OCI-LY7 (cell line): ENCODE results near the gene MTSS2.

Experiments used
- CTCF ChIP-seq: fragments of 200-600 bp; sonication (generic); conservative IDR thresholded peaks from 2 replicates; pipeline ENCODE4 v1.5.1; 2014; ENCODE audit warnings: mild to moderate bottlenecking, antibody characterized with exemption, low read length, moderate library complexity, mixed read lengths
- EZH2phosphoT487 ChIP-seq: fragments of 200-600 bp; sonication (generic); IDR thresholded peaks from 2 replicates; pipeline ENCODE4 v1.6.1; 2018; ENCODE audit warnings: low read depth, borderline replicate concordance, mild to moderate bottlenecking, mixed run types, antibody characterized with exemption, low read length, moderate library complexity, mixed read lengths

DNA sequence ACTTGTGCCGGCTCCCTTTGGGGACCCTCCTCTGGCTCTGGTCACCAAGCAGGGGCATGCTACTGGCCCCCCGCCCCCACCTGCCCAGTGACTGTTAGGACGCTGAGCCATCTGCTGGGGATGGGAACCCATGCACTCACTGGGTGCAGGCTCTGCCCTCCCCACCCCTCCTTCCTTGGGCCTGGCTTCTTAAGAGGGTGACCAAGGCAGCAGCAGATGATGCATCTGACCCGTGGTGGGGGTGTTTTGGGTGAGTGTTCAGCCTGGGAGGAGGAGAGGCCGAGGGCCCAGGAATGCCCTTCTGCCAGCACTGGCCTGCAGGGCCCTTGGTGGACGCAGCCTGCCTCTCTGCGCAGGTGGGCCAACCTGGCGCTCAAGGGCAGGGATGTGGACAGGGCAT is 19.2 kb upstream of the MTSS2 start:
- TF ChIP-seq CTCF, result no peak
- TF ChIP-seq EZH2phosphoT487, result no peak
